HG02840 (cell line): ENCODE data around the gene CLDN15.
A peak's percentile ranks its signal among the peaks of the same experiment; 100 is the strongest.
"Not testable (repeated sequence)": the region's sequence is repeated elsewhere in the genome, so short reads cannot be mapped to it uniquely, and the experiment has no call there.

ENCODE experiments used
- ATAC-seq: cut with Tn5 transposase; IDR thresholded peaks from one replicate; pipeline ENCODE4 v1.9.1; 2021; ENCODE audit warnings: mild to moderate bottlenecking, moderate library complexity, moderate number of reproducible peaks; ENCODE audit not compliant: unreplicated experiment, low FRiP score

The CLDN15 gene

GRCh38 chr7:101223528-101223927 lies 14.1 kb downstream of the CLDN15 start:
- ATAC-seq: no peak

GRCh38 chr7:101222275-101222830 lies 15.2 kb downstream of the CLDN15 start:
- no peak for ATAC-seq

GRCh38 chr7:101220295-101220694 lies 17.3 kb downstream of the CLDN15 start:
- ATAC-seq: no peak

GRCh38 chr7:101218236-101219125 lies 19.1 kb downstream of the CLDN15 start:
- ATAC-seq: no peak

GRCh38 chr7:101217388-101218235 lies 20.0 kb downstream of the CLDN15 start, which contains the start of the genes PLOD3 and ZNHIT1:
PLOD3 (minus strand) TSS chr7:101217581; CDS start chr7:101217274, 307 bp downstream.
ZNHIT1 (plus strand) TSS chr7:101218165; CDS start chr7:101218196, 31 bp downstream.
- ATAC-seq: peak; percentile 64

GRCh38 chr7:101216860-101217387 lies 20.7 kb downstream of the CLDN15 start:
- ATAC-seq: peak; percentile 11

- ATAC-seq: no peak
Observed at GRCh38 chr7:101216001-101216859, 21.4 kb downstream of the CLDN15 start.

GRCh38 chr7:101212014-101212413 lies 25.6 kb downstream of the CLDN15 start:
- no peak for ATAC-seq

- no peak for ATAC-seq
Observed at GRCh38 chr7:101211501-101211900, 26.1 kb downstream of the CLDN15 start.

- no peak for ATAC-seq
Observed at GRCh38 chr7:101210143-101210542, 27.5 kb downstream of the CLDN15 start.

GRCh38 chr7:101208794-101209193 lies 28.8 kb downstream of the CLDN15 start:
- no peak for ATAC-seq

- ATAC-seq: no peak
Observed at GRCh38 chr7:101207459-101207858, 30.1 kb downstream of the CLDN15 start.

GRCh38 chr7:101206665-101207042 lies 30.9 kb downstream of the CLDN15 start:
- ATAC-seq: no peak

GRCh38 chr7:101205901-101206664 lies 31.5 kb downstream of the CLDN15 start:
- ATAC-seq: no peak

- not testable (repeated sequence) for ATAC-seq
Observed at GRCh38 chr7:101203740-101204738, 33.6 kb downstream of the CLDN15 start.

GRCh38 chr7:101202603-101202918 lies 35.0 kb downstream of the CLDN15 start:
- no peak for ATAC-seq

- ATAC-seq: no peak
Observed at GRCh38 chr7:101201695-101202602, 35.7 kb downstream of the CLDN15 start.
